Neuronal stem cell (in vitro differentiated cells): ENCODE measurements around the gene AKAP8L.

Source experiments
- DNase-seq: peaks from one replicate; pipeline ENCODE4 v3.0.0-alpha.2; 2013; ENCODE audit warnings: low spot score
- H2AFZ ChIP-seq: one replicate; pipeline ENCODE4 v1.6.1; 2013; ENCODE audit warnings: mild to moderate bottlenecking, low read length, inconsistent platforms
- H2AK5ac ChIP-seq: 2 replicates; pipeline ENCODE4 v1.6.1; 2013; ENCODE audit warnings: low read depth, mild to moderate bottlenecking, inconsistent platforms, low read length, moderate library complexity, mixed read lengths
- H2BK120ac ChIP-seq: 2 replicates; pipeline ENCODE4 v1.6.1; 2013; ENCODE audit warnings: low read depth, mild to moderate bottlenecking, inconsistent platforms, low read length, moderate library complexity, mixed read lengths
- H2BK12ac ChIP-seq: one replicate; pipeline ENCODE4 v1.6.1; 2013; ENCODE audit warnings: low read length, inconsistent platforms
- H2BK15ac ChIP-seq: 2 replicates; pipeline ENCODE4 v1.6.1; 2013; ENCODE audit warnings: mild to moderate bottlenecking, low read length, inconsistent platforms, mixed read lengths
- H2BK5ac ChIP-seq: one replicate; pipeline ENCODE4 v1.6.1; 2013; ENCODE audit warnings: inconsistent platforms, mild to moderate bottlenecking, low read length, moderate library complexity
- H3K14ac ChIP-seq: one replicate; pipeline ENCODE4 v1.6.1; 2013; ENCODE audit warnings: low read length, inconsistent platforms
- H3K18ac ChIP-seq: 2 replicates; pipeline ENCODE4 v1.6.1; 2013; ENCODE audit warnings: low read length, inconsistent platforms
- H3K23ac ChIP-seq: 2 replicates; pipeline ENCODE4 v1.6.1; 2013; ENCODE audit warnings: low read depth, mild to moderate bottlenecking, mixed read lengths, low read length, inconsistent platforms; ENCODE audit not compliant: poor library complexity
- H3K27ac ChIP-seq: replicated peaks from 3 replicates; pipeline ENCODE4 v1.5.1; 2013; ENCODE audit warnings: low read length, inconsistent platforms
- H3K27me3 ChIP-seq, 3 experiments: 2 replicates each; pipeline ENCODE4 v1.6.1; 2013; ENCODE audit warnings: low read length in 3 of 3, mild to moderate bottlenecking in 2 of 3, inconsistent platforms in 1 of 3, low read depth in 1 of 3, mixed read lengths in 1 of 3, moderate library complexity in 1 of 3; ENCODE audit not compliant: control insufficient read depth in 3 of 3, insufficient read depth in 3 of 3
- H3K36me3 ChIP-seq, 2 donors: replicated peaks in 1 of 2; 2 replicates each; pipeline ENCODE4 v1.6.1; 2013; ENCODE audit warnings: low read length in 2 of 2; ENCODE audit not compliant: control insufficient read depth in 2 of 2, insufficient read depth in 2 of 2
- H3K4ac ChIP-seq: 2 replicates; pipeline ENCODE4 v1.6.1; 2013; ENCODE audit warnings: inconsistent platforms, mild to moderate bottlenecking, low read length, moderate library complexity
- H3K4me1 ChIP-seq, 2 donors: 1 replicate in 1 of 2; 2 replicates in 1 of 2; pipeline ENCODE4 v1.6.1; 2013; ENCODE audit warnings: low read length in 2 of 2, low read depth in 1 of 2; ENCODE audit not compliant: control insufficient read depth in 2 of 2, insufficient read depth in 1 of 2
- H3K4me2 ChIP-seq: one replicate; pipeline ENCODE4 v1.6.1; 2013; ENCODE audit warnings: mild to moderate bottlenecking, low read length, inconsistent platforms; ENCODE audit not compliant: insufficient read depth, poor library complexity, severe bottlenecking
- H3K4me3 ChIP-seq, 2 donors: 2 replicates each; pipeline ENCODE4 v1.5.1; 2013; ENCODE audit warnings: low read length in 2 of 2, mild to moderate bottlenecking in 2 of 2, inconsistent platforms in 1 of 2, moderate library complexity in 1 of 2
- H3K79me1 ChIP-seq: one replicate; pipeline ENCODE4 v1.6.1; 2013; ENCODE audit warnings: low read depth, mild to moderate bottlenecking, inconsistent platforms, low read length, moderate library complexity
- H3K9ac ChIP-seq: one replicate; pipeline ENCODE4 v1.6.1; 2013; ENCODE audit warnings: mild to moderate bottlenecking, low read depth, low read length, inconsistent platforms; ENCODE audit not compliant: poor library complexity
- H3K9me3 ChIP-seq, 2 donors: replicated peaks in 1 of 2; 2 replicates each; pipeline versions ENCODE3 to v1.6.1; 2013; ENCODE audit warnings: low read length in 2 of 2, mild to moderate bottlenecking in 2 of 2, inconsistent platforms in 1 of 2, low read depth in 1 of 2, mixed read lengths in 1 of 2, moderate library complexity in 1 of 2; ENCODE audit not compliant: control insufficient read depth in 2 of 2, insufficient read depth in 1 of 2
- H4K8ac ChIP-seq: one replicate; pipeline ENCODE4 v1.6.1; 2013; ENCODE audit warnings: low read depth, mild to moderate bottlenecking, inconsistent platforms, low read length, moderate library complexity
- H4K91ac ChIP-seq: one replicate; pipeline ENCODE4 v1.6.1; 2013; ENCODE audit warnings: low read length, low read depth, mild to moderate bottlenecking, inconsistent platforms; ENCODE audit not compliant: poor library complexity
- WGBS, 2 donors: extraction: QIAGEN DNeasy Blood & Tissue Kit; methylation state at CpG; one replicate each; pipeline ENCODE4 v1.1.7; 2013; ENCODE audit warnings: missing lambda C conversion rate in 2 of 2, mixed read lengths in 1 of 2; ENCODE audit not compliant: insufficient read length in 2 of 2, insufficient replicate concordance in 1 of 2; ENCODE audit errors: extremely low coverage in 2 of 2; 5-methylcytosine and 5-hydroxymethylcytosine counted together

The AKAP8L gene

DNA sequence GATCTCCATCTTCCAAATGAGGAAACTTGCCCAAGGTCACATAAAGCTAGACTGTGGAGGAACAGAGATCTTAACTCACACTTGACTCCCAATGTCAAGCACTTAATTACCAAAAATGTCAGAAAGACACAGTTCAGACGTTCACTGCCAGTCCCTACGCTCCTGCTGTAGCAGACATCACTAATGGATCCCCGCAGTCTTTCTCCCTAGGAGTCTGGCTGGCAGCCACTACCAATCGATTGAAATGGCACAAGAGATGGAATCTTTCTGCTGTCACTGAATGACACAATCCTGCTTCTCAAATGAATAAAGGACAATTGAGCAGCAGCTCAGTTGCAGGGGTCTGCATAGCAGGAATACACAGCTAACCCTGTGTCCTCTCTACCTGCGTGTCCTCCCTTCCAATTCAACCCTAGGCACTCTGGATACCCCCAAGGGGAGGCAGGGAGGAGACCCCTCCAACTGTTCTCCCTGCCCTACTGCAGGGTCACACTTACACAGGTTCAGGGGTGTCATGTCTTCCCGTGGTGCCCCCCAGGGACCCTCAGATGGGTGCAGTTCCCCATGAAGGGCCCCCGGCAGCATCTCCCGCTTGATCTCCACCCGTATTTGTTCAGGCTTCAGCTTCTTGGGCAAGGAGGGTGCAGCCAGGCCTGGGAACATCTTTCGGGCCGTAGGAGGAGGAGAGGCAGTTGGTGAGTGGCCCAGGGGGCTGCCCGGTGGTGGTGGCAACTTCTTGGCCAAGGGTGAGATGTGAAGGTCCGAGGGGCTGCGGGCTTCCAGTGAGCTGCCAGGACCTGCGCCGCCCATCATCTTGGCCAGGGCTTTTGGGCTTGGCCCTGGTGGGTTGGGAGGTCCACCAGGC lies 7.9 kb upstream of the AKAP8L start:
- peaks cover 24% of the 10 kb centered on the region for H3K79me1 ChIP-seq
- H3K36me3 ChIP-seq = peaks cover 60 to 87% of the 10 kb centered on the region in 2 donors
- no peak overlapping the region for H3K27ac ChIP-seq
- H3K18ac ChIP-seq = no peak overlapping the region
- no peak overlapping the region for H2BK120ac ChIP-seq
- H4K8ac ChIP-seq = no peak overlapping the region
- H2AK5ac ChIP-seq = no peak overlapping the region
- H3K4me1 ChIP-seq = peaks cover 5 to 11% of the 10 kb centered on the region in 2 donors
- H3K27me3 ChIP-seq = no peaks in the 10 kb centered on the region
- DNase-seq = no peak
- H3K4ac ChIP-seq = no peak overlapping the region
- peaks cover 6 to 11% of the 10 kb centered on the region in 2 donors for H3K9me3 ChIP-seq
- H3K4me3 ChIP-seq = no peak overlapping the region
- no peak overlapping the region for H3K14ac ChIP-seq
- WGBS, 2 donors = no CpG with 5 or more reads among the region's 16 CpGs
- H2BK5ac ChIP-seq = no peak overlapping the region
- no peak overlapping the region for H2AFZ ChIP-seq
- no peak overlapping the region for H3K4me2 ChIP-seq
- no peak overlapping the region for H3K23ac ChIP-seq
- no peak overlapping the region for H3K9ac ChIP-seq
- no peak overlapping the region for H2BK15ac ChIP-seq
- H4K91ac ChIP-seq = no peak overlapping the region
- H2BK12ac ChIP-seq = no peak overlapping the region

DNA sequence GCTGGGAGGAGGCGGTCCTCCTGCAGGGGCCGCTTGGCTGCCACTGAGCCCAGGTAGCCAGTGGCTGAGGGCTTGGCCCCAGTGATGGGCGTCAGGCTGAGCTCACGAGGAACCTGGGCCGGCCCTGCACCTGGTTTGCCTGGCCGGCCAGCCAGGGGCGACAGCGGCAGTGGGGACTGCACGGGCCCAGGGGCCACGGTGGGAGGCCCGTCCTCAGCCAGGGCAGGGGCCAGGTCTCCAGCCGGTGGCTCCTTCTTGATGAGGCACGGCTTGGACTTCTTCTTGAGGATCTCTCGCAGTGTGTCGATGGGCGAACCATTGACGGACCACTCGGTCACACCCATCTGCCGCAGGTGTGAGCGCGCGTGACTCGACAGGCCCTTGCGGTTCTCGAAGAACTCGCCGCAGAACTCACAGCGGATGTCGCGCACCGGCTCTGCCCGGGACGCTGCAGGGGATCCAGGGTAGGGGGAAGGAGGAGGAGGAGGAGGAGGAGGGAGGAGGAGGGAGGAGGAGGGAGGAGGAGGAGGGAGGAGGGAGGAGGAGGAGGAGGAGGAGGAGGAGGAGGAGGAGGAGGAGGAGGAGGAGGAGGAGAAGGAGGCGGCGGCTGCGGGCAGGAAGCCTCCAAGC lies 6.6 kb upstream of the AKAP8L start:
- no peak overlapping the region for H4K91ac ChIP-seq
- H3K4me3 ChIP-seq = no peak overlapping the region
- H3K14ac ChIP-seq = no peak overlapping the region
- no peak overlapping the region for H2BK5ac ChIP-seq
- H3K9ac ChIP-seq = no peak overlapping the region
- no peak overlapping the region for H2AFZ ChIP-seq
- no peak overlapping the region for H3K4ac ChIP-seq
- no peak for DNase-seq
- no peak overlapping the region for H3K18ac ChIP-seq
- H3K4me1 ChIP-seq = peaks cover 0 to 1% of the 10 kb centered on the region in 2 donors
- H3K79me1 ChIP-seq = peaks cover 13% of the 10 kb centered on the region
- no peak overlapping the region for H2BK12ac ChIP-seq
- peaks cover 56 to 89% of the 10 kb centered on the region in 2 donors for H3K36me3 ChIP-seq
- H3K9me3 ChIP-seq = peaks cover 6 to 11% of the 10 kb centered on the region in 2 donors
- no peak overlapping the region for H2BK15ac ChIP-seq
- H2AK5ac ChIP-seq = no peak overlapping the region
- WGBS, 2 donors = no CpG with 5 or more reads among the region's 36 CpGs
- no peak overlapping the region for H3K27ac ChIP-seq
- no peak overlapping the region for H3K23ac ChIP-seq
- H4K8ac ChIP-seq = no peak overlapping the region
- no peak overlapping the region for H2BK120ac ChIP-seq
- H3K4me2 ChIP-seq = no peak overlapping the region
- H3K27me3 ChIP-seq = no peaks in the 10 kb centered on the region

DNA sequence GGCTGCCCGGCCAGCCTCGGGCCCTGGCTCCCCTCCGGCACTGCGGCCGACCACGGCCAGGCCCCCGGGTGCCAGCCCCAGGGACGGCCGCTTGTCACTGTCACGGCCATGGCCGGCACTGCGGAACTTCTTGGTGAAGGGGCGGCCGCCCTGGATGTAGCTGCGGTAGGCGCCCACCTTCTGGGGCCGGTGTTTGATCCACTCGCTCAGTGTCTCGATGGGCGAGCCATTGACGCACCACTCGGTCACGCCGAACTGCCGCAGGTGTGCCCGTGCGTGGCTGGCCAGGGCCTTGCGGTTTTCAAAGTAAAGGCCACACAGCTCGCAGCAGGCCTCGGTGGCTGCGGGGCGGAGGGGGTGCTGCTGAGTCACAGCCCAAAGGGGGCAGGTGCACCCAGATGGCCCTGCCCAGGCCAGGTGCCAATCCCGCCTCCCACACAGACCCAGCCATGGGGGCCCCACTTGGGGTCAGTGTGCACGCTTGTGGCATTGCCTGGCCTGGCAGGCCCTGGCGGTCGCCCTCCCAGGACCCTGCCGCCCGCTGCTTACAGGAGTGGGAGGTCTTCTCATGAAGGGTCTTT lies 6.0 kb upstream of the AKAP8L start:
- H2BK5ac ChIP-seq = no peak overlapping the region
- H4K8ac ChIP-seq = no peak overlapping the region
- no peak overlapping the region for H4K91ac ChIP-seq
- no peak overlapping the region for H3K4me3 ChIP-seq
- H3K4me2 ChIP-seq = no peak overlapping the region
- no peaks in the 10 kb centered on the region for H3K4me1 ChIP-seq
- H3K27me3 ChIP-seq = no peaks in the 10 kb centered on the region
- H3K18ac ChIP-seq = no peak overlapping the region
- H2BK120ac ChIP-seq = no peak overlapping the region
- no peak overlapping the region for H2BK15ac ChIP-seq
- no peak overlapping the region for H2AK5ac ChIP-seq
- H3K4ac ChIP-seq = no peak overlapping the region
- H3K27ac ChIP-seq = no peak overlapping the region
- H3K79me1 ChIP-seq = peaks cover 6% of the 10 kb centered on the region
- no peak overlapping the region for H3K9ac ChIP-seq
- no peak overlapping the region for H2BK12ac ChIP-seq
- no peak overlapping the region for H3K14ac ChIP-seq
- no peak overlapping the region for H2AFZ ChIP-seq
- peak overlapping the region; percentile 65 for H3K23ac ChIP-seq
- peaks cover 6 to 11% of the 10 kb centered on the region in 2 donors for H3K9me3 ChIP-seq
- no CpG with 5 or more reads among the region's 38 CpGs for WGBS, 2 donors
- peaks cover 55 to 82% of the 10 kb centered on the region in 2 donors for H3K36me3 ChIP-seq
- no peak for DNase-seq

DNA sequence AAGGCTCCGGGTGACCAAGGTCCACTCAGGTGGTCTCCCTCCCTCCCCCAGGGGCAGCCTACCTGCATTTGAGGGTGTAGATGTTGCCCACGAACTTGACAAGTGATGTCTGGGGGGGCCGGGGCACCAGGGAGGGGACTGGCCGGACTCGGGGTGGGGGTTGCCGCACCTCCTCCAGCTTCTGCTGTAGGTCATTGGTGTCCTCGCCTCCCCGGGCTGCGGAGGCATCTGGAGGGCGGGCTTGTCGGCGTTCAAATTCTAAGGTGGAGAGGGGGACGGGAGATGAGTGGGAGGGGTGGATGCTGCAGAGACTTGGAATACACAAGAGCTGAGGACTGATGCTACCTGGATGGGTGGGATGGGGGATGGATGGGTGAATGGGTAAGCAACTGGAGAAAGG lies 5.3 kb upstream of the AKAP8L start:
- no peaks in the 10 kb centered on the region for H3K27me3 ChIP-seq
- H2AFZ ChIP-seq = no peak overlapping the region
- no peak overlapping the region for H4K91ac ChIP-seq
- no peak overlapping the region for H3K4ac ChIP-seq
- no peak overlapping the region for H3K18ac ChIP-seq
- no peak overlapping the region for H3K27ac ChIP-seq
- no peak overlapping the region for H2BK5ac ChIP-seq
- no peaks in the 10 kb centered on the region for H3K4me1 ChIP-seq
- H4K8ac ChIP-seq = no peak overlapping the region
- H3K23ac ChIP-seq = no peak overlapping the region
- DNase-seq = no peak
- H3K4me3 ChIP-seq = no peak overlapping the region
- no peak overlapping the region for H2BK120ac ChIP-seq
- no peak overlapping the region for H3K9ac ChIP-seq
- no peak overlapping the region for H3K4me2 ChIP-seq
- no peak overlapping the region for H2BK12ac ChIP-seq
- no peak overlapping the region for H2BK15ac ChIP-seq
- H3K79me1 ChIP-seq = peaks cover 6% of the 10 kb centered on the region
- H2AK5ac ChIP-seq = no peak overlapping the region
- no peak overlapping the region for H3K14ac ChIP-seq
- peaks cover 54 to 76% of the 10 kb centered on the region in 2 donors for H3K36me3 ChIP-seq
- no CpG with 5 or more reads among the region's 13 CpGs for WGBS, 2 donors
- peaks cover 6 to 11% of the 10 kb centered on the region in 2 donors for H3K9me3 ChIP-seq
